Lower lobe of right lung (tissue), 2 donors: ENCODE measurements around the gene MAPK1. TPM values are rescaled to one million over a fixed set of nuclear protein-coding genes. Genes with fewer than 3 reads are reported as not detected.
A peak's percentile ranks its signal among the peaks of the same experiment; 100 is the strongest.

ENCODE experiments used
- ATAC-seq, 2 donors: fragments of 200-7000 bp; cut with Tn5 transposase; one replicate each; pipeline ENCODE4 v1.9.1; 2020 to 2022; ENCODE audit warnings: mild to moderate bottlenecking in 2 of 2, moderate library complexity in 2 of 2
- DNase-seq: peaks from one replicate; pipeline ENCODE4 v3.0.0-alpha.2; 2020
- H3K27ac ChIP-seq: fragments of 200-600 bp; one replicate; pipeline ENCODE4 v1.8.0; 2022
- H3K27me3 ChIP-seq: fragments of 200-600 bp; one replicate; pipeline ENCODE4 v1.8.0; 2022; ENCODE audit warnings: low read depth
- H3K36me3 ChIP-seq: fragments of 200-600 bp; one replicate; pipeline ENCODE4 v1.8.0; 2022; ENCODE audit warnings: mild to moderate bottlenecking
- H3K4me1 ChIP-seq: fragments of 200-600 bp; one replicate; pipeline ENCODE4 v1.8.0; 2022
- H3K4me3 ChIP-seq: fragments of 200-600 bp; one replicate; pipeline ENCODE4 v1.8.0; 2022; ENCODE audit warnings: mild to moderate bottlenecking
- H3K9me3 ChIP-seq: fragments of 200-600 bp; one replicate; pipeline ENCODE4 v1.8.0; 2022
- CTCF ChIP-seq: fragments of 200-600 bp; IDR thresholded peaks from one replicate; pipeline ENCODE4 v1.8.0; 2022; ENCODE audit warnings: antibody characterized with exemption, mild to moderate bottlenecking
- intact Hi-C: fragments of 100-400 bp; cut with DNase I; formaldehyde crosslinking; loops from one replicate; pipeline ENCODE4 v1.11.0; 2022
- total RNA-seq: library from RNA; stranded (reverse); fragmentation: NEBNext Ultra II Directional; extraction: Animal tissue kit (Norgen Biotek cat#: 25700); gene quantifications from one replicate; pipeline ENCODE4 v1.2.1, GENCODE V29; 2021
- donor health status: DM: no; HTN: yes; CAD: no; lungs with severe emphysema.

Gene MAPK1
- total RNA-seq, 1 donor from 2014 or later: 146 TPM

- ATAC-seq (no peak), DNase-seq (no peak)
- no peak overlapping the region for H3K4me3 ChIP-seq
- peaks cover 9% of the 10 kb centered on the region for H3K4me1 ChIP-seq
- TF ChIP-seq CTCF: no peak
- H3K9me3 ChIP-seq: no peaks in the 10 kb centered on the region
- H3K27ac ChIP-seq: no peak overlapping the region
- H3K36me3 ChIP-seq: peaks cover 7% of the 10 kb centered on the region
- intact Hi-C loops: loop anchor here (10.0 kb wide), 1 partner anchor 221 kb away; no protein-coding TSS in a partner anchor
- H3K27me3 ChIP-seq: no peaks in the 10 kb centered on the region
These were observed 153.9 kb downstream of the MAPK1 start for GRCh38 chr22:21713428-21714058.

GRCh38 chr22:21712751-21713427 lies 154.6 kb downstream of the MAPK1 start:
- Histone ChIP-seq H3K27me3 (no peaks in the 10 kb centered on the region), H3K9me3 (no peaks in the 10 kb centered on the region), H3K27ac (no peak overlapping the region), H3K4me3 (no peak overlapping the region), H3K36me3 (peaks cover 7% of the 10 kb centered on the region), H3K4me1 (peaks cover 11% of the 10 kb centered on the region)
- peak; percentile 79 for TF ChIP-seq CTCF
- DNase-seq (peak; percentile 63), ATAC-seq (peak; percentile 91 to 94)
- intact Hi-C loops: loop anchor here (10.0 kb wide), 1 partner anchor 222 kb away; no protein-coding TSS in a partner anchor

GRCh38 chr22:21711851-21712250 lies 155.6 kb downstream of the MAPK1 start:
- DNase-seq (no peak), ATAC-seq (no peak)
- Histone ChIP-seq H3K4me1 (peaks cover 18% of the 10 kb centered on the region), H3K27me3 (no peaks in the 10 kb centered on the region), H3K36me3 (peaks cover 7% of the 10 kb centered on the region), H3K27ac (no peak overlapping the region), H3K9me3 (no peaks in the 10 kb centered on the region), H3K4me3 (no peak overlapping the region)
- TF ChIP-seq CTCF: no peak
- intact Hi-C loops: loop anchor here (10.0 kb wide), 1 partner anchor 223 kb away; no protein-coding TSS in a partner anchor

GRCh38 chr22:21710156-21710555 lies 157.3 kb downstream of the MAPK1 start:
- H3K27me3 ChIP-seq: no peaks in the 10 kb centered on the region
- ATAC-seq: no peak
- no peaks in the 10 kb centered on the region for H3K9me3 ChIP-seq
- H3K4me3 ChIP-seq: no peak overlapping the region
- peaks cover 18% of the 10 kb centered on the region for H3K4me1 ChIP-seq
- H3K36me3 ChIP-seq: peaks cover 7% of the 10 kb centered on the region
- no peak for DNase-seq
- no peak for TF ChIP-seq CTCF
- intact Hi-C loops: loop anchor here (10.0 kb wide), 1 partner anchor 225 kb away; no protein-coding TSS in a partner anchor
- no peak overlapping the region for H3K27ac ChIP-seq

GRCh38 chr22:21709688-21710087 lies 157.8 kb downstream of the MAPK1 start:
- Histone ChIP-seq H3K4me1 (peaks cover 18% of the 10 kb centered on the region), H3K27me3 (no peaks in the 10 kb centered on the region), H3K36me3 (peaks cover 7% of the 10 kb centered on the region), H3K27ac (no peak overlapping the region), H3K4me3 (no peak overlapping the region), H3K9me3 (no peaks in the 10 kb centered on the region)
- DNase-seq: no peak
- no peak for ATAC-seq
- TF ChIP-seq CTCF: no peak
- intact Hi-C loops: loop anchor here (10.0 kb wide), 1 partner anchor 225 kb away; no protein-coding TSS in a partner anchor
